T-helper 17 cell (primary cell): Measurements from ENCODE around the gene GFRA1. TPM values are rescaled to one million over a fixed set of nuclear protein-coding genes. Genes with fewer than 3 reads are reported as not detected.

Experiments
- ATAC-seq: fragments of 150-1000 bp; cut with Tn5 transposase; 2 replicates; pipeline ENCODE4 v1.10.0; 2021; ENCODE audit warnings: mild to moderate bottlenecking, moderate library complexity
- DNase-seq, 3 donors: peaks; one replicate each; pipeline versions ENCODE4 v3.0.0 to v3.0.0-alpha.2; 2020 to 2021
- H3K9me3 ChIP-seq: one replicate; pipeline ENCODE4 v1.7.0; 2013; ENCODE audit warnings: low read length, mild to moderate bottlenecking; ENCODE audit not compliant: control insufficient read depth, poor library complexity, severe bottlenecking
- H3K27ac Mint-ChIP-seq: one replicate; pipeline ENCODE4 v1.8.0; 2022; ENCODE audit warnings: mild to moderate bottlenecking, moderate library complexity, mixed read lengths
- H3K27me3 Mint-ChIP-seq: one replicate; pipeline ENCODE4 v1.8.0; 2022; ENCODE audit warnings: mixed read lengths
- H3K36me3 Mint-ChIP-seq: one replicate; pipeline ENCODE4 v1.8.0; 2022; ENCODE audit warnings: low read depth, mixed read lengths
- H3K4me1 Mint-ChIP-seq: one replicate; pipeline ENCODE4 v1.8.0; 2022; ENCODE audit warnings: mild to moderate bottlenecking, mixed read lengths
- H3K4me3 Mint-ChIP-seq: one replicate; pipeline ENCODE4 v1.8.0; 2022; ENCODE audit warnings: mild to moderate bottlenecking, moderate library complexity, mixed read lengths
- total RNA-seq, 4 donors: library from RNA in 2 of 4; stranded (reverse) in 2 of 4; gene quantifications; one replicate each; pipeline ENCODE4 v1.2.3 and lab custom pipeline; 2022 to 2026

The GFRA1 gene
- total RNA-seq, 2 donors from 2014 or later = not detected

DNA sequence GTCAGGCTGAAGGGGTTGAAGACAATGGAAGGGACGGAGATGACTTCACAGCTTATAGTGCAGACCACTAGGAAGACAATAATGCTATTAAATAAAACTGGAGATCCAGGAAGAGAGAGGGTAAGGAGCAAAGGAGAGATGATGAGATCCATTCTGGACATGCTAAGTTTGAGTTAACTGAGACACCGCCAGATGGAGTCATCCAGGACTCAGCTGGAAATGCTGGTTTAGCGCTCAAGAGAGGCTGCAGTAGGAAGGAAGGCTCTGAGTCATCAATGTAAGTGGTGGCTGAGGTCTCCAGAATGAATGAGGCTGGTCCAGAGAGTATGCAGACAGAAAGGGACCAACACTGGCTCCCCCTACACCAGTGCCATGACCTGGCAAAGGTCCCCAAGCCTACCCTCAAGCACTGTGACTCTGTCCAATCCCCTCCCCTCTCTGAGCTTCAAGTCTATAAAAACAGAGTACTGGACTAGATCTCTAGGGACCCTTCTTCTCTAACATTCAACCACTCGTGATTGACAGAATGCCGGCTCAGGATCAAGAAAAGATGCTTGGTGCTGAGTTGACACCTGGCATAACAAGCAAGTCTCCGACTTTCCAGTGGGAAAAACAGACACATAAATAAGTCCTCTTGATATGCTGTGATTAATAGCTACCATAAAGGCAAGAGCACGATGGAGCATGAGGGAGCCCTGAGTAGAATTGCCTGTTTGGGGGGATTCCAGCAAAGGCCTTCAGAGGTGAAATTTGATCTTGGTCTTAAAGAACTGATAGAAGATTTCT is 8.9 kb downstream of the GFRA1 start:
- H3K9me3 ChIP-seq = no peaks in the 10 kb centered on the region
- ATAC-seq (no peak), DNase-seq (no peak)
- H3K4me1 Mint-ChIP-seq = no peaks in the 10 kb centered on the region
- H3K27me3 Mint-ChIP-seq = peaks cover 9% of the 10 kb centered on the region
- H3K27ac Mint-ChIP-seq = no peak overlapping the region
- no peaks in the 10 kb centered on the region for H3K36me3 Mint-ChIP-seq
- no peak overlapping the region for H3K4me3 Mint-ChIP-seq

DNA sequence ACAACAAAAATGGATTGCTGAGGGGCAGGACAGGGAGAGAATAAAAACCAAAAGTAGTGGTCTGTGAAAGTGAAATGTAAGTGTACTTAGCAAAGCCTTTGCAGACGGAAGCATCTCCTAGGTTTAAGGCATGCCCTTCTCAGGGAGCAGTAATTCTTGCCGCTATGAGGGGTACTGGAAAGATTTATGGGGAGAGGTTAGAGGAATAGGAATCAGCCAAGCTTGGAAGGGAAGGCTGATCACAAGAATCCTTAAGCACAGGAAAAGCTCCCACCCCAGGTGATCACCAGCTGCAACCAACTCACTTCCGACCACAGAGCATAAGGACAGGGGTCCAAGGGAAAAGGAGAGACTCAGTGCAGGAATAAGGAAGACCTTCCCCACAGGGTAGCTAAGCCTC is 10.3 kb downstream of the GFRA1 start:
- H3K27me3 Mint-ChIP-seq = no peaks in the 10 kb centered on the region
- no peaks in the 10 kb centered on the region for H3K4me1 Mint-ChIP-seq
- no peak overlapping the region for H3K27ac Mint-ChIP-seq

DNA sequence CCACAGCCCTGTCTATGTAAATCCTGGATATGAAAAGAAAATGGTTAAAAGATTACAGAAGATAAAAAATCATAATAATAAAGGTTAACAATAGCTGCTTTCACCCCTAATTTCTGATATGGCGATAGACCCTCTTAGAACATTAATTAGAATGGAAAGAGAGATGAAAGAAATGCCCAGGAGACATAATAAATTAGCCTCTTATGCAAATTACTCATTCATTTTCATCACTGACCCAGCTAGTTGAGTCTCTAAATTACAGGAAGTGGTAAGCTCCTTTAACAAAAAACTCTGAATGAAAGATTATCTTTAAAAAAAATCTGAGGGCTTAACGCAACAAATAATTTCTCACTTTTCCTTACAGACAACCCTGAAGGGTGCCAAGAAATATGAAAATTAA is 12.4 kb downstream of the GFRA1 start:
- H3K4me1 Mint-ChIP-seq = no peaks in the 10 kb centered on the region
- no peaks in the 10 kb centered on the region for H3K9me3 ChIP-seq
- H3K4me3 Mint-ChIP-seq = no peak overlapping the region
- no peaks in the 10 kb centered on the region for H3K36me3 Mint-ChIP-seq
- H3K27ac Mint-ChIP-seq = no peak overlapping the region
- ATAC-seq (no peak), DNase-seq (no peak)
- no peaks in the 10 kb centered on the region for H3K27me3 Mint-ChIP-seq

More for the DNA sequence above, 10.3 kb downstream of the GFRA1 start:
- DNase-seq = no peak
- no peak for ATAC-seq
- Mint-ChIP-seq H3K4me3 (no peak overlapping the region), H3K36me3 (no peaks in the 10 kb centered on the region)
- no peaks in the 10 kb centered on the region for H3K9me3 ChIP-seq

DNA sequence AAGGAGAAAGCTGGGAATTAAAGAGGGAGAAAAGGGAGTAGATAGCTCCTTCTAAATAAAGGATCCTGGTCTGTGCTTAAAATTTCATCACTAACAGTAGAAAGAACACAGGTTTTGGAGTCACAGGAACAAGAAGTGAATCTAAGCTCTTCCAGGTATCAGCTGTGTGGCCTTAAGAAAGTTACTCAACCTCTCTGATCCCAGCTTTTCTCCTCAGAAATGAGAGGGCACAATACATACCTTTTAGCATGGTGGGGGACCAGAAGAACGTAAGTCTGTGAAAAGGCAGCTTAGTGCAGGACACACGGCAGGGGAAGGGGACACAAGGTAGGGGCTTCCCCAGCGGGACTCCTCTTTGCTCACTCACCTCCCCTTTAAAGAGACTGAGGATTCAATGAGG is 13.4 kb downstream of the GFRA1 start:
- H3K36me3 Mint-ChIP-seq = no peaks in the 10 kb centered on the region
- no peak overlapping the region for H3K27ac Mint-ChIP-seq
- no peaks in the 10 kb centered on the region for H3K27me3 Mint-ChIP-seq
- DNase-seq (no peak), ATAC-seq (no peak)
- no peaks in the 10 kb centered on the region for H3K9me3 ChIP-seq
- no peak overlapping the region for H3K4me3 Mint-ChIP-seq
- H3K4me1 Mint-ChIP-seq = no peaks in the 10 kb centered on the region

GRCh38 chr10:116257785-116258184 is 15.2 kb downstream of the GFRA1 start:
- DNase-seq (no peak), ATAC-seq (no peak)
- Mint-ChIP-seq H3K4me3 (no peak overlapping the region), H3K4me1 (no peaks in the 10 kb centered on the region), H3K27me3 (no peaks in the 10 kb centered on the region), H3K36me3 (no peaks in the 10 kb centered on the region), H3K27ac (no peak overlapping the region)
- no peaks in the 10 kb centered on the region for H3K9me3 ChIP-seq

GRCh38 chr10:116256752-116257259 is 16.2 kb downstream of the GFRA1 start:
- H3K27me3 Mint-ChIP-seq = no peaks in the 10 kb centered on the region
- DNase-seq (no peak), ATAC-seq (no peak)
- H3K4me1 Mint-ChIP-seq = no peaks in the 10 kb centered on the region
- no peak overlapping the region for H3K27ac Mint-ChIP-seq
- H3K9me3 ChIP-seq = no peaks in the 10 kb centered on the region
- H3K4me3 Mint-ChIP-seq = no peak overlapping the region
- no peaks in the 10 kb centered on the region for H3K36me3 Mint-ChIP-seq

GRCh38 chr10:116255886-116256751 is 16.9 kb downstream of the GFRA1 start:
- no peak for ATAC-seq
- Mint-ChIP-seq H3K36me3 (no peaks in the 10 kb centered on the region), H3K27me3 (peaks cover 5% of the 10 kb centered on the region), H3K27ac (no peak overlapping the region), H3K4me3 (no peak overlapping the region), H3K4me1 (no peaks in the 10 kb centered on the region)
- no peak for DNase-seq
- H3K9me3 ChIP-seq = no peaks in the 10 kb centered on the region

GRCh38 chr10:116254422-116255155 is 18.4 kb downstream of the GFRA1 start:
- H3K4me1 Mint-ChIP-seq = no peaks in the 10 kb centered on the region
- H3K27ac Mint-ChIP-seq = no peak overlapping the region
- ATAC-seq (no peak), DNase-seq (no peak)
- no peaks in the 10 kb centered on the region for H3K36me3 Mint-ChIP-seq
- H3K27me3 Mint-ChIP-seq = peaks cover 7% of the 10 kb centered on the region
- H3K4me3 Mint-ChIP-seq = no peak overlapping the region
- no peaks in the 10 kb centered on the region for H3K9me3 ChIP-seq

DNA sequence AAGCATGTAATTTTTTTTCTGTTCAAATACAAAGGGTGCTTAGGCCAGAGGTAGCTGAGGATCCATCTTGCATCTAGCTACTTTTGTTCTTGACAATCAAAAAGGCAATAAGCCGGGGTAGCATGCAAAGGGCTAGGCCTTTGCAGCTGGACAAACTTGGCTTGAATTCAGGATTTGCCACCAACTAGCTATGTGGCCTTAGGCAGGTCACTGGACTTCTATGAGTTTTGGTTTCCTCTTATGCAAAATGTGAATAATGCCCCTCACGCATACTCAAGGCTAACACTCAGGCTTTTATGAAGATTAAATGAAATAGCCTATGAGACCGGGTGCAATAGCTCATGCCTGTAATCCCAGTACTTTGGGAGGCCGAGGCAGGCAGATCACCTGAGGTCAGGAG is 19.3 kb downstream of the GFRA1 start:
- ATAC-seq = no peak
- peaks cover 7% of the 10 kb centered on the region for H3K27me3 Mint-ChIP-seq

DNA sequence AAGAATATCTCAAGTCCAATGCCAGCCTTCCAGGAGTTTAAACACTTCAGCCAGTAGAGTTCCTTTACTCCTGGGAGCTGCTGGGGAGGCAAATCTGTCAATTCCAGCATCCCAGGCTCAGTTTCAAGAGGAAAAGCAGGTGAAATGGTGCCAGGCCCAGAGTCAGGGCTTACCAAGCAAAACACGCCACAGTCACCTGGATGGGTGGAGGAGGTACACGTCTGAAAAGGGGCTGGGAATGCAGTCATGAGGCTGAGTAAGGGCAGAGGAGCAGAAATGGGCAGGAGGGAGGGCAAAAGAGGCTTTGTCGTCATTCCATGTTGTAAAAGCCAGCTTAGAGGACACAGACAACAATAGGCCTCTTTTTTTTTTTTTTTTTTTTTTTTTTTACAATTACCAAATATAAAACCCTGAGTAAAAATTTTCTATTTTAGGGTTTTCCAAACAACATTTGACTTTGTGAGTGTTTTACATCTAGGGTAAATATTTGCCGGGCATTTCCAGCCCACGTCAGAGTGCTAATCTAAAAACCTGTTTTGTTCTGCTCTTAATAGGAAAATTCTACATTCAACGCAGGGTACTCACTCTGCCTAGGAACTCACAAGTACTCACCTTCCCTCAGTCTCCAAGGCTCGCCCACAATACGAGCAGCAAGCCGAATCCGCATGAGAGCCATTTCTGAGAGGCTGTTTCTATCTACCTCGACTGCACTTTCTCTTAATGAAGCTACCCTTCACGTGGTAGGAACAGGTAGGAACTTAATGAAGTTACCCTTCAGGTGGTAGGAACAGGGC is 21.2 kb downstream of the GFRA1 start:
- no peaks in the 10 kb centered on the region for H3K36me3 Mint-ChIP-seq
- H3K9me3 ChIP-seq = no peaks in the 10 kb centered on the region
- H3K4me1 Mint-ChIP-seq = no peaks in the 10 kb centered on the region
- ATAC-seq = no peak
- no peak overlapping the region for H3K4me3 Mint-ChIP-seq
- peaks cover 7% of the 10 kb centered on the region for H3K27me3 Mint-ChIP-seq
- no peak for DNase-seq
- H3K27ac Mint-ChIP-seq = no peak overlapping the region

More for the DNA sequence above, 19.3 kb downstream of the GFRA1 start:
- Mint-ChIP-seq H3K27ac (no peak overlapping the region), H3K36me3 (no peaks in the 10 kb centered on the region), H3K4me1 (no peaks in the 10 kb centered on the region), H3K4me3 (no peak overlapping the region)
- DNase-seq = no peak
- H3K9me3 ChIP-seq = no peaks in the 10 kb centered on the region

- no peak overlapping the region for H3K27ac Mint-ChIP-seq
- ATAC-seq (no peak), DNase-seq (no peak)
- H3K36me3 Mint-ChIP-seq = no peaks in the 10 kb centered on the region
- no peak overlapping the region for H3K4me3 Mint-ChIP-seq
- no peaks in the 10 kb centered on the region for H3K4me1 Mint-ChIP-seq
- H3K9me3 ChIP-seq = no peaks in the 10 kb centered on the region
- peaks cover 7% of the 10 kb centered on the region for H3K27me3 Mint-ChIP-seq
Observed at GRCh38 chr10:116247691-116248090, 25.3 kb downstream of the GFRA1 start.

- Mint-ChIP-seq H3K36me3 (no peaks in the 10 kb centered on the region), H3K27me3 (peaks cover 3% of the 10 kb centered on the region), H3K4me3 (no peak overlapping the region), H3K4me1 (no peaks in the 10 kb centered on the region), H3K27ac (no peak overlapping the region)
- DNase-seq (no peak), ATAC-seq (no peak)
- no peaks in the 10 kb centered on the region for H3K9me3 ChIP-seq
Observed at GRCh38 chr10:116246263-116246662, 26.7 kb downstream of the GFRA1 start.
